IPS-18a (cell line): ENCODE results near the gene BMP7.

Experiments
- H3K27ac ChIP-seq: one replicate; pipeline ENCODE4 v1.5.1; 2013; ENCODE audit warnings: low read length
- H3K27me3 ChIP-seq: one replicate; pipeline ENCODE4 v1.6.1; 2013; ENCODE audit warnings: mild to moderate bottlenecking, low read length; ENCODE audit not compliant: control insufficient read depth, insufficient read depth
- H3K36me3 ChIP-seq: one replicate; pipeline ENCODE4 v1.6.1; 2013; ENCODE audit warnings: low read depth, low read length; ENCODE audit not compliant: control insufficient read depth
- H3K4me1 ChIP-seq: one replicate; pipeline ENCODE4 v1.6.1; 2013; ENCODE audit warnings: low read depth, low read length; ENCODE audit not compliant: control insufficient read depth
- H3K4me3 ChIP-seq: one replicate; pipeline ENCODE4 v1.5.1; 2013; ENCODE audit warnings: low read length
- H3K9ac ChIP-seq: one replicate; pipeline ENCODE4 v1.6.1; 2013; ENCODE audit warnings: mild to moderate bottlenecking, low read length, moderate library complexity
- H3K9me3 ChIP-seq: one replicate; pipeline ENCODE4 v1.6.1; 2013; ENCODE audit warnings: low read depth, low read length; ENCODE audit not compliant: control insufficient read depth

The BMP7 gene

GRCh38 chr20:57256205-57256604 is 10.2 kb downstream of the BMP7 start:
- Histone ChIP-seq H3K4me3 (no peak overlapping the region), H3K36me3 (no peaks in the 10 kb centered on the region), H3K27me3 (peaks cover 28% of the 10 kb centered on the region), H3K9me3 (no peaks in the 10 kb centered on the region), H3K9ac (no peak overlapping the region), H3K4me1 (peaks cover 36% of the 10 kb centered on the region), H3K27ac (no peak overlapping the region)

DNA sequence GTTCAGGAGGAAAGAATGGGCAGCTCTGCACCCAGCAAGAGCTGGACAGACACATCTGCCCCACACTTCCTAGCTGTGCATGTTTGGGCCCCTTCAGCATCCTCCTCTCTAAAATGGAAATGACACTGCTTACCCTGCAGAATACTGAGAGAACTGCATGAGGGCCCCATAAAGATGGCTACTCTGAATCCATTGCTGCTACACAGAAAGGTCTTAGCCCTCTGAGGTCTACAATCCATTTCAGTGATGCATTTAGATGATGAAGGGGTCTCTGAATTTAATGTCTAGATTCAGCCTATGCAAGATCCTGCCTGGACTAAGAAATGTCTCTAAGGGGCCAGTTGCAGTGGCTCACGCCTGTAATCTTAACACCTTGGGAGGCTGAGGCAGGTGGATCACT is 11.3 kb downstream of the BMP7 start:
- Histone ChIP-seq H3K27ac (no peak overlapping the region), H3K27me3 (peaks cover 17% of the 10 kb centered on the region), H3K4me3 (no peak overlapping the region), H3K9ac (no peak overlapping the region), H3K4me1 (peaks cover 29% of the 10 kb centered on the region), H3K9me3 (no peaks in the 10 kb centered on the region), H3K36me3 (no peaks in the 10 kb centered on the region)

DNA sequence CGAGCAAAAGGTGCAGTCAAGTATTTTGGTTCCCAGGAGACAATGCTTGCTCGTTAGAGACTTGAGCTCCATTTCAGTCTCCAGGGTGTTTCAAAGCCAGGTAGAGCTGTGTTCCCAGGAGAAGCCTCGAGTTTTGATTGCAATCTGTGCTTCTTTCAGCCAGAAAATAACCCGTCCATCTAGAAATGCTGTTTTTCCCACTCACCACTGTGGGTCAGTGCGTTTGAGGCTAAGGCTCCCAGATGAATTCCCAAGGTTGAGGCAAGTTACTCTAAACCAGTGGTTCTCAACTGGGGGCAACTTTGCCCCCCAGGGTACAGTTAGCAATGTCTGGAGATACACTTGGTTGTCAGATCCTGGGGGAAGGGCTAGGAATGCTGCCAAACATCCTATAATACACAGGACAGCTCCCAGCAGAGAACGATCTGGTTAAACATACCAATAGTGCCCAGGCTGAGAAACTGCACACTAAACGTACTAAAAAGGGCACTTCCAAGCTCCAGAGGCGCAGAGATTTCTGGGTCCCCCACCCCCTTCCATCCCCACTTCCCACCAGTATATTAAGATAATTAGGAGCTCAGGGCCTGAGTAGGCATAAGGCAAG is 13.8 kb downstream of the BMP7 start:
- peaks cover 11% of the 10 kb centered on the region for H3K4me1 ChIP-seq
- H3K27ac ChIP-seq = no peak overlapping the region
- H3K9me3 ChIP-seq = no peaks in the 10 kb centered on the region
- no peaks in the 10 kb centered on the region for H3K27me3 ChIP-seq
- H3K9ac ChIP-seq = no peak overlapping the region
- H3K4me3 ChIP-seq = no peak overlapping the region
- no peaks in the 10 kb centered on the region for H3K36me3 ChIP-seq

GRCh38 chr20:57251949-57252348 is 14.5 kb downstream of the BMP7 start:
- no peak overlapping the region for H3K9ac ChIP-seq
- H3K27ac ChIP-seq = no peak overlapping the region
- no peak overlapping the region for H3K4me3 ChIP-seq
- H3K4me1 ChIP-seq = peaks cover 8% of the 10 kb centered on the region
- no peaks in the 10 kb centered on the region for H3K27me3 ChIP-seq
- H3K9me3 ChIP-seq = no peaks in the 10 kb centered on the region
- no peaks in the 10 kb centered on the region for H3K36me3 ChIP-seq

GRCh38 chr20:57251344-57251743 is 15.1 kb downstream of the BMP7 start:
- Histone ChIP-seq H3K9ac (no peak overlapping the region), H3K27me3 (no peaks in the 10 kb centered on the region)

DNA sequence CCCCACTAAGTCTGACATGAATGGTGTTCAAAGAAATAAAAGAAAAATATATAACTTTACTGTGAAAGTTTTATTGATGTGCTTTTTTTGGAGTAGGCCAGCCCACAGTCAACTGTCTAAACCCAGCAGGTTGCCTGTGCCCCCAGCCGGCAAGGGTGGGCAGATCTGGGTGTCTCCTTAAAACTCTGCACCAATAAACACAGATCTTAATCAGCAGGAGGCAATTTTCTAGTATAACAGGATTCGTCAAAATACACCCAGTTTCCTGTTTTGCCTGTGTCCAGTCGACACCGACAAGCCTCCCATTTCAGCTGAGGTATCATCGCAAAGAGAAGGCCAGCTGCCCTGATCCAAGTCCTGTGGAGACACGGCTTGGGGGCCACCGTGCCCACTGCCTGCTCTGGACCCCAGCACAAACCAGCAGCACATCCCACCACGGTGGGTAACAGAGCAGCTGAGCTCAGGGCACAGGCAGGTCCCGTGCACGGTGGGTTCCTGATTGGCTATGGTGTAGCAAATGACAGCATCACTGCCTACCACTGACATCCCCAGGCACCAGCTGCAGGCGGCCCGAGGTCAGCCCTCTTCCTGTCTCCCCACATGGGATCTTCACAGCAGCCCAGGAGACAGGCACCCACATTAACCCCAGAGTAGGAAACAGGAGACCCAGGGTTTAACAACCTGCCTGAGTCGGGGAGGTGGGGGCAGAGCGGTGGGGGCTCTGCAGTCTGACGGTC is 15.7 kb downstream of the BMP7 start:
- no peak overlapping the region for H3K4me3 ChIP-seq
- no peaks in the 10 kb centered on the region for H3K9me3 ChIP-seq
- H3K9ac ChIP-seq = no peak overlapping the region
- no peaks in the 10 kb centered on the region for H3K27me3 ChIP-seq
- H3K36me3 ChIP-seq = no peaks in the 10 kb centered on the region
- no peak overlapping the region for H3K27ac ChIP-seq
- peaks cover 3% of the 10 kb centered on the region for H3K4me1 ChIP-seq

More at GRCh38 chr20:57251344-57251743, 15.1 kb downstream of the BMP7 start:
- Histone ChIP-seq H3K27ac (no peak overlapping the region), H3K9me3 (no peaks in the 10 kb centered on the region), H3K4me3 (no peak overlapping the region), H3K36me3 (no peaks in the 10 kb centered on the region), H3K4me1 (peaks cover 8% of the 10 kb centered on the region)

GRCh38 chr20:57249772-57250171 is 16.7 kb downstream of the BMP7 start:
- Histone ChIP-seq H3K36me3 (no peaks in the 10 kb centered on the region), H3K9me3 (no peaks in the 10 kb centered on the region), H3K9ac (no peak overlapping the region), H3K4me1 (peaks cover 6% of the 10 kb centered on the region), H3K27ac (no peak overlapping the region), H3K27me3 (no peaks in the 10 kb centered on the region), H3K4me3 (no peak overlapping the region)

DNA sequence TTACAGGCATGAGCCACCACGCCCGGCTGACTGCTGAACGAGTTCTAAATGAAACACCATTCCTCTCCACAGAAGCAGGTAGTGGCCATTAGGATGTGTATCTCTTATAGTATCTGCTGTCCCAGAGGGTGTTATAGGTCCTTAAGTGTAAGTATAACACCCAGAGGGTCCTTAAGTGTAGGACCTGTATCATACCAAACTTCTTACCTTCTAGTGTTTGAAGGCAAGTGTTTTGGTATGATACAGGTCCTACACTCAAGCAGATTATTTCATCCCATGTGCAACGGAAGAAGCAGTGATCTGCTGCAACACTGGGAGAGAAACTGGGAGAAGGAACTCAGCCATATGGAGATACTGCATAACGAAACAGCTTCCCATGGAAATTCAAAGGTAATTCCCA is 17.4 kb downstream of the BMP7 start:
- H3K4me1 ChIP-seq = peaks cover 8% of the 10 kb centered on the region
- no peaks in the 10 kb centered on the region for H3K27me3 ChIP-seq
- H3K36me3 ChIP-seq = no peaks in the 10 kb centered on the region
- H3K4me3 ChIP-seq = no peak overlapping the region
- H3K27ac ChIP-seq = no peak overlapping the region
- no peak overlapping the region for H3K9ac ChIP-seq
- H3K9me3 ChIP-seq = no peaks in the 10 kb centered on the region

- peaks cover 12% of the 10 kb centered on the region for H3K4me1 ChIP-seq
- H3K27me3 ChIP-seq = no peaks in the 10 kb centered on the region
- no peak overlapping the region for H3K9ac ChIP-seq
- H3K27ac ChIP-seq = no peak overlapping the region
- H3K4me3 ChIP-seq = no peak overlapping the region
- no peaks in the 10 kb centered on the region for H3K36me3 ChIP-seq
- H3K9me3 ChIP-seq = no peaks in the 10 kb centered on the region
These were observed 18.2 kb downstream of the BMP7 start for GRCh38 chr20:57248132-57248797.

- Histone ChIP-seq H3K27ac (no peak overlapping the region), H3K4me1 (peaks cover 8% of the 10 kb centered on the region)
These were observed 19.0 kb downstream of the BMP7 start for GRCh38 chr20:57247292-57247965.

DNA sequence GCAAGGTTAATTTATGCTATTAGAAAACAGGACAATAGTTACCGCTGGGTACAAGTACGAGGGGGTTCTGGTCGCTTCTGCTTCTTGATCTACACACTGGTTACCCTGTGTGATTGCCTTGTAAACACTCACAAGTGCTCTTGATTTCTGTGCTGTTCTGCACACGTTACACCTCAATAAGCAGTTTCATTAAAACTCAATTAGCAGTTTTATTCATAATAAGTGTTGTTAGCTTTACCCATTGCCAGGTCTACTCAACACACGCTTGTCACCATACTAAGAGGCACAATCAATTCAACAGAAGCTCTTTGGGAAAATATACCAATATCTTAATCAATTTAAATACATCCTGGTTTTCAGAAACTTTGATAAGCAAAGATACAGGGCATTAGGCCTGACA is 20.4 kb downstream of the BMP7 start:
- Histone ChIP-seq H3K9ac (no peak overlapping the region), H3K4me3 (no peak overlapping the region), H3K36me3 (no peaks in the 10 kb centered on the region), H3K27ac (no peak overlapping the region), H3K9me3 (no peaks in the 10 kb centered on the region), H3K27me3 (no peaks in the 10 kb centered on the region), H3K4me1 (peaks cover 8% of the 10 kb centered on the region)

More at GRCh38 chr20:57247292-57247965, 19.0 kb downstream of the BMP7 start:
- H3K9ac ChIP-seq = no peak overlapping the region
- H3K9me3 ChIP-seq = no peaks in the 10 kb centered on the region
- H3K27me3 ChIP-seq = no peaks in the 10 kb centered on the region
- no peaks in the 10 kb centered on the region for H3K36me3 ChIP-seq
- no peak overlapping the region for H3K4me3 ChIP-seq
